HCT116 (cell line): ENCODE results near the gene EHD4. TPM values are rescaled to one million over a fixed set of nuclear protein-coding genes. Genes with fewer than 3 reads are reported as not detected.

Experiments used
- ATAC-seq: fragments of 200-7000 bp; cut with Tn5 transposase; 2 replicates; pipeline ENCODE4 v1.9.1; 2020; ENCODE audit warnings: mild to moderate bottlenecking, moderate library complexity
- BruUV-seq: library from RNA; stranded (reverse); fragments of 400-500 nt; replicated peaks from 2 replicates; lab custom pipeline; 2021; lab: Mats Ljungman, UMichigan
- CTCF ChIA-PET: fragments of 300-600 bp; sonication (Branson Sonifier 250); formaldehyde crosslinking; loops from one replicate; lab custom pipeline; 2021; ENCODE audit warnings: antibody characterized with exemption; lab: Charles Lee
- POLR2A ChIA-PET: fragments of 300-600, 350-600 bp; sonication (Branson Sonifier 250); formaldehyde crosslinking; loops from one replicate; lab custom pipeline; 2021; ENCODE audit warnings: antibody characterized with exemption; lab: Charles Lee
- RAD21 ChIA-PET, 2 experiments: fragments of 300-600 bp; sonication (Branson Sonifier 250); formaldehyde crosslinking; loops; one replicate each; lab custom pipeline; 2023; ENCODE audit warnings: low total read pairs in 2 of 2; ENCODE audit not compliant: uncharacterized antibody in 2 of 2, unreplicated experiment in 2 of 2, low non-redundant PET in 1 of 2; lab: Charles Lee
- DNase-seq: peaks from one replicate; pipeline ENCODE4 v3.0.0-alpha.2; 2010; ENCODE audit warnings: low read depth, low spot score
- H2AFZ ChIP-seq: fragments of 200-600 bp; shearing (Covaris generic), sonication (generic); 2 replicates; pipeline ENCODE4 v1.6.1; 2017; ENCODE audit warnings: low read depth, mixed run types, mixed read lengths, antibody characterized with exemption, low read length; ENCODE audit not compliant: poor library complexity, severe bottlenecking
- H3K27ac ChIP-seq: 2 replicates; pipeline ENCODE4 v1.5.1; 2012; ENCODE audit warnings: low read depth, low read length
- H3K27me3 ChIP-seq: fragments of 200-600 bp; sonication (generic); 2 replicates; pipeline ENCODE4 v1.6.1; 2016; ENCODE audit warnings: mixed run types, low read length, mixed read lengths; ENCODE audit not compliant: insufficient read depth
- H3K36me3 ChIP-seq, 2 experiments: fragments of 200-500 bp in 1 of 2; fragments of 200-600 bp in 1 of 2; sonication (Bioruptor generic) in 1 of 2; sonication (generic) in 1 of 2; 2 replicates each; pipeline versions ENCODE4 v1.5.1 to v1.6.1; 2014 to 2016; ENCODE audit warnings: low read length in 2 of 2, inconsistent platforms in 1 of 2, mixed read lengths in 1 of 2, mixed run types in 1 of 2; ENCODE audit not compliant: insufficient read depth in 2 of 2, control insufficient read depth in 1 of 2
- H3K4me1 ChIP-seq, 2 experiments: fragments of 200-600 bp in 1 of 2; sonication (generic) in 1 of 2; 2 replicates each; pipeline versions ENCODE4 v1.5.1 to v1.6.1; 2012 to 2017; ENCODE audit warnings: low read length in 2 of 2, inconsistent platforms in 1 of 2, mild to moderate bottlenecking in 1 of 2, mixed read lengths in 1 of 2, mixed run types in 1 of 2, moderate library complexity in 1 of 2; ENCODE audit not compliant: insufficient read depth in 2 of 2, control insufficient read depth in 1 of 2
- H3K4me2 ChIP-seq: fragments of 200-600 bp; sonication (generic); 2 replicates; pipeline ENCODE4 v1.6.1; 2017; ENCODE audit warnings: mixed run types, low read length, mixed read lengths
- H3K4me3 ChIP-seq, 2 experiments: fragments of 200-600 bp in 1 of 2; sonication (generic) in 1 of 2; replicated peaks in 1 of 2; 2 replicates each; pipeline ENCODE4 v1.5.1; 2011 to 2016; ENCODE audit warnings: low read length in 2 of 2, control low read depth in 1 of 2, low read depth in 1 of 2, mild to moderate bottlenecking in 1 of 2, mixed read lengths in 1 of 2, mixed run types in 1 of 2
- H3K79me2 ChIP-seq: fragments of 200-600 bp; sonication (generic); 2 replicates; pipeline ENCODE4 v1.6.1; 2017; ENCODE audit warnings: mild to moderate bottlenecking, mixed run types, low read length, moderate library complexity, mixed read lengths; ENCODE audit not compliant: insufficient read depth
- H3K9ac ChIP-seq: fragments of 200-600 bp; sonication (generic); 2 replicates; pipeline ENCODE4 v1.6.1; 2016; ENCODE audit warnings: low read length, mixed read lengths
- H3K9me2 ChIP-seq: fragments of 200-600 bp; sonication (generic), shearing (Covaris generic); 2 replicates; pipeline ENCODE4 v1.6.1; 2017; ENCODE audit warnings: mixed run types, mild to moderate bottlenecking, moderate library complexity; ENCODE audit not compliant: insufficient read depth
- H3K9me3 ChIP-seq, 2 experiments: fragments of 200-500 bp in 1 of 2; fragments of 200-600 bp in 1 of 2; sonication (Bioruptor generic) in 1 of 2; sonication (generic) in 1 of 2; 2 replicates each; pipeline ENCODE4 v1.6.1; 2014 to 2017; ENCODE audit warnings: low read length in 2 of 2, mixed read lengths in 2 of 2, inconsistent platforms in 1 of 2, low read depth in 1 of 2, mild to moderate bottlenecking in 1 of 2, mixed run types in 1 of 2, moderate library complexity in 1 of 2; ENCODE audit not compliant: control insufficient read depth in 1 of 2, insufficient read depth in 1 of 2
- H4K20me1 ChIP-seq: fragments of 200-600 bp; sonication (generic), shearing (Covaris generic); 2 replicates; pipeline ENCODE4 v1.6.1; 2017; ENCODE audit warnings: mixed run types, mild to moderate bottlenecking, moderate library complexity; ENCODE audit not compliant: insufficient read depth
- ELF1 ChIP-seq: IDR thresholded peaks from 2 replicates; pipeline ENCODE4 v1.6.1; 2012; ENCODE audit warnings: low read depth, borderline replicate concordance
- FOSL1 ChIP-seq: IDR thresholded peaks from 2 replicates; pipeline ENCODE4 v1.6.1; 2012; ENCODE audit warnings: low read depth
- POLR2A ChIP-seq: IDR thresholded peaks from 2 replicates; pipeline ENCODE4 v1.7.0; 2011; ENCODE audit warnings: borderline replicate concordance; ENCODE audit not compliant: insufficient read depth, insufficient read length; ENCODE audit errors: extremely low read depth
- POLR2AphosphoS5 ChIP-seq: IDR thresholded peaks from 2 replicates; pipeline ENCODE4 v1.6.1; 2011; ENCODE audit warnings: mild to moderate bottlenecking, low read depth, low read length, moderate library complexity
- SP1 ChIP-seq: IDR thresholded peaks from 2 replicates; pipeline ENCODE4 v1.6.1; 2012; ENCODE audit warnings: low read depth
- SRF ChIP-seq: IDR thresholded peaks from 2 replicates; pipeline ENCODE4 v1.6.1; 2012; ENCODE audit warnings: low read depth
- intact Hi-C: fragments of 100-400 bp; cut with micrococcal nuclease; formaldehyde crosslinking; loops from 2 replicates; pipeline ENCODE4 v1.10.0; 2022
- total RNA-seq: library from RNA; stranded (reverse); gene quantifications from one replicate; pipeline ENCODE4 v1.2.1, GENCODE V29; 2021; ENCODE audit not compliant: unreplicated experiment
- TF ChIP-seq, protein P1 (sequence below): IDR thresholded peaks from 2 replicates; pipeline ENCODE4 v1.6.1; 2012
- TF ChIP-seq, protein P2 (sequence below): IDR thresholded peaks from 2 replicates; pipeline ENCODE4 v1.6.1; 2012; ENCODE audit warnings: low read depth
- TF ChIP-seq, protein P3 (sequence below): IDR thresholded peaks from 2 replicates; pipeline ENCODE4 v1.6.1; 2012

Gene EHD4
- total RNA-seq, 1 experiment from 2014 or later, result 28.0 TPM

DNA sequence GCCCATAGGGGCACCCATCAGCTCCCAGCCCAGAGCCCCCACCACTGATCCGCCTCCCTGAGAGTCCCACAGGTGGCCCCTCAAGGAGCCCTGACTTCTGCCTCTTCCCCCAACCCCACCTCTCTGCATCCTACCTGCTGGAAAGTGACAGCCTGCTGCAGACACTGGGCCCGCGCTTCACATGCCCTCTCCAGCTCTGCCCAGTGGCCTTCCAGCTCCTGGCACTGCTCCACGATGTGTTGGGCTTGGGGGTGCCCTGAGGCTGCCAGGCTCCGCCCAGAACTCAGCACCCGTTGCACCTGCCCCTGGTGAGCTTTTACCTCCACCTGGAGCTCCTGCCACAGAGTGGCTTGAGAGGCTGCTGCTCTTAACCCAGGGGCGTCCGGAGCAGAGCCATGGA lies 98.6 kb downstream of the EHD4 start:
- H3K27ac ChIP-seq, result no peak overlapping the region
- H2AFZ ChIP-seq, result no peak overlapping the region
- no peaks in the 10 kb centered on the region for H3K9me3 ChIP-seq
- H3K9me2 ChIP-seq, result no peaks in the 10 kb centered on the region
- no peaks in the 10 kb centered on the region for H4K20me1 ChIP-seq
- CTCF ChIA-PET, result no interaction called here
- no peak for ATAC-seq
- TF ChIP-seq, protein P1, sequence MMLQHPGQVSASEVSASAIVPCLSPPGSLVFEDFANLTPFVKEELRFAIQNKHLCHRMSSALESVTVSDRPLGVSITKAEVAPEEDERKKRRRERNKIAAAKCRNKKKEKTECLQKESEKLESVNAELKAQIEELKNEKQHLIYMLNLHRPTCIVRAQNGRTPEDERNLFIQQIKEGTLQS, result no peak
- TF ChIP-seq, protein P2, sequence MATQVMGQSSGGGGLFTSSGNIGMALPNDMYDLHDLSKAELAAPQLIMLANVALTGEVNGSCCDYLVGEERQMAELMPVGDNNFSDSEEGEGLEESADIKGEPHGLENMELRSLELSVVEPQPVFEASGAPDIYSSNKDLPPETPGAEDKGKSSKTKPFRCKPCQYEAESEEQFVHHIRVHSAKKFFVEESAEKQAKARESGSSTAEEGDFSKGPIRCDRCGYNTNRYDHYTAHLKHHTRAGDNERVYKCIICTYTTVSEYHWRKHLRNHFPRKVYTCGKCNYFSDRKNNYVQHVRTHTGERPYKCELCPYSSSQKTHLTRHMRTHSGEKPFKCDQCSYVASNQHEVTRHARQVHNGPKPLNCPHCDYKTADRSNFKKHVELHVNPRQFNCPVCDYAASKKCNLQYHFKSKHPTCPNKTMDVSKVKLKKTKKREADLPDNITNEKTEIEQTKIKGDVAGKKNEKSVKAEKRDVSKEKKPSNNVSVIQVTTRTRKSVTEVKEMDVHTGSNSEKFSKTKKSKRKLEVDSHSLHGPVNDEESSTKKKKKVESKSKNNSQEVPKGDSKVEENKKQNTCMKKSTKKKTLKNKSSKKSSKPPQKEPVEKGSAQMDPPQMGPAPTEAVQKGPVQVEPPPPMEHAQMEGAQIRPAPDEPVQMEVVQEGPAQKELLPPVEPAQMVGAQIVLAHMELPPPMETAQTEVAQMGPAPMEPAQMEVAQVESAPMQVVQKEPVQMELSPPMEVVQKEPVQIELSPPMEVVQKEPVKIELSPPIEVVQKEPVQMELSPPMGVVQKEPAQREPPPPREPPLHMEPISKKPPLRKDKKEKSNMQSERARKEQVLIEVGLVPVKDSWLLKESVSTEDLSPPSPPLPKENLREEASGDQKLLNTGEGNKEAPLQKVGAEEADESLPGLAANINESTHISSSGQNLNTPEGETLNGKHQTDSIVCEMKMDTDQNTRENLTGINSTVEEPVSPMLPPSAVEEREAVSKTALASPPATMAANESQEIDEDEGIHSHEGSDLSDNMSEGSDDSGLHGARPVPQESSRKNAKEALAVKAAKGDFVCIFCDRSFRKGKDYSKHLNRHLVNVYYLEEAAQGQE, result no peak
- no peak for TF ChIP-seq SRF
- TF ChIP-seq, protein P3, sequence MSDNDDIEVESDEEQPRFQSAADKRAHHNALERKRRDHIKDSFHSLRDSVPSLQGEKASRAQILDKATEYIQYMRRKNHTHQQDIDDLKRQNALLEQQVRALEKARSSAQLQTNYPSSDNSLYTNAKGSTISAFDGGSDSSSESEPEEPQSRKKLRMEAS, result no peak
- TF ChIP-seq FOSL1, result no peak
- no peak for TF ChIP-seq POLR2A
- TF ChIP-seq SP1, result no peak
- no peak for TF ChIP-seq POLR2AphosphoS5
- no peak for TF ChIP-seq ELF1
- no peak overlapping the region for H3K4me3 ChIP-seq
- no peak overlapping the region for H3K9ac ChIP-seq
- H3K27me3 ChIP-seq, result no peaks in the 10 kb centered on the region
- intact Hi-C loops, result no loop called here
- peaks cover 0 to 8% of the 10 kb centered on the region in 2 experiments; a peak in 2 of 4 replicates for H3K4me1 ChIP-seq
- no peaks in the 10 kb centered on the region for H3K36me3 ChIP-seq
- BruUV-seq, result no TSS peak
- RAD21 ChIA-PET, result no interaction called here
- POLR2A ChIA-PET, result no interaction called here
- H3K79me2 ChIP-seq, result no peaks in the 10 kb centered on the region
- DNase-seq, result no peak
- H3K4me2 ChIP-seq, result no peak overlapping the region
